Fibroblast of pulmonary artery (primary cell): Measurements from ENCODE around the gene ZNF618.
A peak's percentile ranks its signal among the peaks of the same experiment; 100 is the strongest.

Experiments
- DNase-seq: peaks from one replicate; pipeline ENCODE4 v3.0.0-alpha.2; 2010; ENCODE audit warnings: low read depth
- H3K4me3 ChIP-seq: replicated peaks from 2 replicates; pipeline ENCODE4 v1.5.1; 2011; ENCODE audit warnings: low read depth, mild to moderate bottlenecking, control low read depth, low read length, moderate library complexity
- CTCF ChIP-seq: IDR thresholded peaks from 2 replicates; pipeline ENCODE4 v1.5.1; 2011; ENCODE audit warnings: mild to moderate bottlenecking, control low read depth, low read length, inconsistent platforms; ENCODE audit errors: missing control alignments

The ZNF618 gene

GRCh38 chr9:114072184-114073140 is 196.4 kb downstream of the ZNF618 start:
- no peak overlapping the region for H3K4me3 ChIP-seq
- DNase-seq: peak; percentile 37
- TF ChIP-seq CTCF: no peak

- TF ChIP-seq CTCF: no peak
- no peak for DNase-seq
- H3K4me3 ChIP-seq: no peak overlapping the region
These were observed 199.5 kb downstream of the ZNF618 start for GRCh38 chr9:114075602-114076001.

- no peak overlapping the region for H3K4me3 ChIP-seq
- TF ChIP-seq CTCF: no peak
- DNase-seq: no peak
These were observed 200.4 kb downstream of the ZNF618 start for GRCh38 chr9:114076237-114077161.

- no peak for TF ChIP-seq CTCF
- DNase-seq: no peak
These were observed 201.2 kb downstream of the ZNF618 start for GRCh38 chr9:114077162-114077837.

GRCh38 chr9:114078021-114078780 is 202.1 kb downstream of the ZNF618 start, which contains the start of gene AMBP:
TSS of gene AMBP (minus strand) at chr9:114078300. CDS start at chr9:114078209, 91 bp downstream.
- no peak for TF ChIP-seq CTCF
- no peak for DNase-seq
- no peak within 1 kb of the TSS for H3K4me3 ChIP-seq

More at GRCh38 chr9:114077162-114077837, 201.2 kb downstream of the ZNF618 start:
- H3K4me3 ChIP-seq: no peak overlapping the region

GRCh38 chr9:114078781-114079156 is 202.7 kb downstream of the ZNF618 start:
- TF ChIP-seq CTCF: no peak
- no peak for DNase-seq
- H3K4me3 ChIP-seq: no peak overlapping the region
